Stimulated activated CD8-positive, alpha-beta memory T cell treated with anti-CD3 and anti-CD28 coated beads, Interleukin-15, amount 100 ng/mL, for 24 hours (primary cell): Measurements from ENCODE around the gene LMLN.
"Not testable (repeated sequence)": the region's sequence is repeated elsewhere in the genome, so short reads cannot be mapped to it uniquely, and the experiment has no call there.

Source experiments
- DNase-seq: peaks from one replicate; pipeline ENCODE4 v3.0.0-alpha.2; 2020; ENCODE audit warnings: low read depth

Gene LMLN

DNA sequence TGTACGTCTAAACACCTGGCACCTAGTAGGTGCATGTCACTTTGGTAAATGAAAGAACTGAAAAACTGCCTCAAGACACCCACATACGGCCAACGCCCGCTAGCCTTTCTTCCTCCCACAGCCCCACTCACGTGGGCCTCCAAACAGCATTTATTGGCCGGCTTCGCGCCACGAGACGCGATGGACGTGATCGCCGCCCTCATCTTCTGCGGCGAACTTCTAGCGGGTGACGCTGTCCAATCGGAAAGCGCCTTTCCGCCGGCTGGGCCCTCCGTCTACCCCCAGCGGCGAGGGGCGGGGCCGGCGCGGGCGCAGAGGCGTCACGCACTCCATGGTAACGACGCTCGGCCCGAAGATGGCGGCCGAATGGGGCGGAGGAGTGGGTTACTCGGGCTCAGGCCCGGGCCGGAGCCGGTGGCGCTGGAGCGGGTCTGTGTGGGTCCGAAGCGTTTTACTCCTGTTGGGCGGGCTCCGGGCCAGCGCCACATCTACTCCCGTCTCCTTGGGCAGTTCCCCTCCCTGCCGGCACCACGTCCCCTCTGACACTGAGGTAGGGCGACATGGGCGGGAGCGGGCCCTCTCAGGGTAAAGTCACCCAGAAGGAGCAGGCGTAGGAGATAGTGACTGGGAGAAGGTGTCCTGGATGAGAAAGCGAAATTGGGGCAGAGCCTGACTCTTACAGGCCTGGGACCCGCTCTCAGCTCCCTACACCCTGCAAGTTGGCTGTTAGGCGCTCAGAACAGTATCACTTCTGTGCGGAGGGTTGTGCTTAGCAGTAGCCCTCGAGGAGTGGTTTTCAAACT, at the start of gene LMLN:
Gene LMLN (plus strand): TSS at position 327 of the 803 bp plus-strand sequence. CDS start 29 bp downstream, at position 356.
- DNase-seq, result peak; percentile 89

- no peak for DNase-seq
Observed at GRCh38 chr3:197912741-197913476, 47.1 kb upstream of the LMLN start.

- no peak for DNase-seq
Observed at GRCh38 chr3:197913641-197914380, 46.2 kb upstream of the LMLN start.

GRCh38 chr3:197921429-197922275, 38.4 kb upstream of the LMLN start:
- DNase-seq, result not testable (repeated sequence)

- no peak for DNase-seq
Observed at GRCh38 chr3:197926418-197926817, 33.6 kb upstream of the LMLN start.

GRCh38 chr3:197927578-197927977, 32.4 kb upstream of the LMLN start:
- DNase-seq, result not testable (repeated sequence)

GRCh38 chr3:197936819-197937384, 23.1 kb upstream of the LMLN start:
- DNase-seq, result no peak

GRCh38 chr3:197940745-197941384, 19.2 kb upstream of the LMLN start:
- no peak for DNase-seq

DNA sequence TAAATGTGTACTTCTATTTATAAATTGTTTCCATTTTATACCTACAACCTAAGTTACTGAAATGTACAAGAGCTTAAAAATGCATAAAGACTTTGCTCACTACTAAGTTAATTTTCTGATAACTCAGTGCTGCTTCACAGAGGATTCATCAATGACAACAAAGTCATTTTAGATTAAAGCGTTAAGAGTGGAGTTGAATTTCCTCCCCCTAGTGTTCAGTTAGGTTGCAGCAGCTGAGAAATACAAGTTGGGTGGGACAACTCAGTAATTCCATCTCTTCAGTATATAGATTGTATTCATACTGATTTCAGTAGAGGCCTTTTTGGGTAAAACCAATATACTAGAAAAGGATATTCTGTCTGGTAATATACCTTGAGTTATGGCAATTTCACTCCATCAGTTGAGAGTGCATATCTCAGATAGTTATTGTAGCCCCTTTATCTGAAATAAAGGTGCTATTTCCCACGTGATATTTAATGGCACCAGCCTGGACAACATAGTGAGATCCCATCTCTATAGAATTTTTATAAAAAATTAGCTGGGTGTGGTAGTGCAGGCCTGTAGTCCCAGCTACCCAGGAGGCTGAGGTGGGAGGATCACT, 17.0 kb upstream of the LMLN start:
- no peak for DNase-seq

DNA sequence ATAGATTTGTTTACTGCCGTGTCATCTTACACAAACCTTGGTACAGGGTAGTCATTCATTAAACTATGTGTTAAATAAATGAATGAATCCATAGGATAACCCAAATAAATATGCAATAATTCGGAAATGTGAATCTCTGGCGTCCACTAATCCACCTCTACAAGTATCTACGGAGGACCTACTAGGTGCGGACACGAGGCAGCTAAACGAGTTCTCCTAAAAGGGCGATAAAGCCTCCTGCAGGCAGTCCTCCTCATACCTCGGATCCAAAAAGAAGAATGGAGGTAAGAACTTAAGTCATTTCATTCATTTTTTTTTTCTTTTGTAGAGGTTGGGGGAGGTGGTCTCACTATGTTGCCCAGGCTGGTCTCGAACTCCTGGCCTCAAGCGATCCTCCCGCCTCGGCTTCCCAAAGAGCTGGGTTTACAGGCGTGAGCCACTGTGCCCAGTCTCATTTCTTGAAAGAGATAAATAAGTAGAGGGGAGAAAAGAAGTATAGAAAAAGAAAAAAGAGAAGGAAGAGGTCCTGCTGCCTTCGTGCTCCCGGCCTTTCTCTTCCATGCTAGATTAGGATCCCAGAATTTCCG, 10.7 kb upstream of the LMLN start:
- DNase-seq, result no peak

DNA sequence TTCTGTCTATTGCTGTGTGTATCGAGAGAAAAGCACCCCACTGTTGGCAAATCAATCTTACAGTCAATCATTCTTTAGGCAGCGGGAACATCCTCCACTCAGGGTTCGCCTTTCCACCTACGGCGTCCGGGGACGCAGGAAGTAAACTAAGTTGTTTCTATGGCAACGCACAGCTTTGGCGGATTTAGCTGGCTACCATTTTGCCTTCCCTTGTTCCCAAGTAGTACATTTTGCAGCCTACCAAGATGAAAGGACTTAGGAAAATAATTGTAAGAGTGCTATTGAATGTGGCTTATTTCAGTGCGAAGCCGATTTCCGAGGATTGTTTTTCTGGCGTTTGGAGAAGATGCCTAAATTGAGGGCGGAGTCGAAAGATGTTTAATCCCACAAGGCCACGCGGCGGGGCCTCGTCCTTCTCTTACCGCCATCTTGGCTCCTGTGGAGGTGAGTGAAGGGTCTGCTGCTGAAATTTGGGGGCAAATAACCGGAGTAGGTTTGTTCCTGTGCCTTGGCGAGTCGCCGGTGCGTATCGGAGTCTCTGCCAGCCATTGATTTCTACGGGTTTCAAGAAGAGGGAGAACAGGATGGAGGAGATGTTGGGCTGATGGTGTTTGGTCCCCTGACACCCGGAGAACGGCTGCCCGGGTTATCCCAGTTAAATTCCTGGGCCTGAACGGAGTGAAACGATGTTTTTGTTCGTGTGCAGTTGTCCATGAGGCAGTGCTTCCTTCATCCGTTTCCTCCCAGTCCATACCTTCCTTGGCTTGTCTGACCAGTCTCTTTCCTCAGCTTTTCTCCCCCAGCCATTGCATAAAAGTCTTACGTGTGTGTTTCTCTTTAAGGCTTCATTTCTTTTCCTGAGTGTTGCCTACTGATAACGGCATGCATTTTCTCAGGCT, 10.0 kb upstream of the LMLN start, which contains the start of gene RPL35A:
Gene RPL35A (plus strand): TSS at position 413 of the 899 bp plus-strand sequence. CDS start 778 bp downstream, outside the sequence.
- peak; percentile 53 for DNase-seq

DNA sequence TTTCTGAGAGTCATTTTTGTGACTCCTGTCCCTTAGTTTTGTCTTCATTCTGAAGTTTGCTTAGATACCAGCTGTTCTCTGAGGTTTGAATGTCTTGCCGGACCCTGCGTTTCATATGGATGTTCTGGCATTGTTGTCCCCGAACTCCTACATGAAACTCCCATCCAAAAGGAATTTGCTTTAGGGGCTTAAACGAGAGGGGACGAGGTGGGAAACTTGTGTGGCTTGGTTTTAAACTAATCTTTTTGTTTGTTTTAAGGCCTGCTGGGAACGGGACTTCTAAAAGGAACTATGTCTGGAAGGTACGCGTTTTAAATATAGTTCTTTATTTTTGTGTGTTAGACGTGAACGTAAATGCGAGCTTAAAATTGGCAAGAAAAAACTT, 9.3 kb upstream of the LMLN start:
- DNase-seq, result no peak

DNA sequence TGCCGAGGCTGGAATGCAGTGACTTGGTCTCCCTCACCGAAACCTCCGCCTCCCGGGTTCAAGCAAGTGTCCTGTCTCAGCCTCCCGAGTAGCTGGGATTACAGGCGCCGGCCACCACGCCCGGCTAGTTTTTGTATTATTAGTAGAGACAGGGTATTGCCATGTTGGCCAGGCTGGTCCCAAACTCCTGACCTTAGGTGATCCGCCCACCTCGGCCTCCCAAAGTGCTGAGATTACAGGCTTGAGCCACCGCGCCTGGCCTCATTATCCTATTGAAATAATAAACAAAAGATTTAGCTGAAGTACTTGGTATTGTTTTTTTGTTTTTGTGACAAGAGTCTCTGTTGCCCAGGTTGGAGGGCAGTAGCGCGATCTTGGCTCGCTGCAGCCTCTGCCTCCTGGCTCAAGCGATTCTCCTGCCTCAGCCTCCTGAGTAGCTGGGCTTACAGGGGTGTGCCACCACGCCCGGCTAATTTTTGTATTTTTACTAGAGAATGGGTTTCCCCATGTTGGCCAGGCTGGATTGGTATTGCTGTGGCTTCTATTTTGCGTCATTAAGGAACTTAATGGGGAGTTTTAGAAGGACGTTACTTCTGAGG, 8.5 kb upstream of the LMLN start:
- DNase-seq, result no peak

DNA sequence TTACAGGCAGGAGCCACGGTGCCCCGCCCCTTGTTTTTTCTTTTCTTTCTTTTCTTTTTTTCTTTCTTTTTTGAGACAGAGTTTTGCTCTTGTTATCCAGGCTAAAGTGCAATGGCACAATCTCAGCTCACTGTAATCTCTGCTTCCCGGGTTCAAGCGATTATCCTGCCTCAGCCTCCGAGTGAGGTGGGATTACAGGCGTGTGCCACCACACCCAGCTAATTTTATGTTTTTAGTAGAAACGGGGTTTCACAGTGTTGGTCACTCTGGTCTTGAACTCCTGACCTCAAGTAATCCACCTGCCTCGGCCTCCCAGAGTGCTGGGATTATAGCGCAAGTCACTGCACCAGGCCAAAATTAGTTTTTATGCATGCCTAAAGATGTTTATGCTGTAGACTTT, 7.6 kb upstream of the LMLN start:
- DNase-seq, result no peak

DNA sequence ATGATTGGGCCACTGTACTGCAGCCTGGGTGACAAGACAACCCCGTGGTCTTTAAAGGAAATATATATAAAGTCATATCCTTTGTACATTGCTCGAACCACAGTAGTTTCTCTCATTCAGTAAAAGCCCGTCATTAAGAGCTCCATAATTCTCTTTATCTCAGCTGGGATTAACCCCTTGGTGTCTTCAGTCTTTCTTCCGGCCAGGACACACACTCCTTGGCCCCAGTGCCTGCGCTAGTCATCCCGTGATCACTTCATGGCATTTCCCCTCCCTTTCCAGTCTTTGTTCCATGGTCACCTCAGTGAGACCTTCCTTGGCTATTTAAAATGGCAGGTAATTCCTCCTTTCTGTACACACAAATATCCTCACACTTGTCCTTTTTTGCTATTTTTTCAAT, 6.7 kb upstream of the LMLN start:
- DNase-seq, result no peak

GRCh38 chr3:197953881-197954280, 6.1 kb upstream of the LMLN start:
- no peak for DNase-seq

DNA sequence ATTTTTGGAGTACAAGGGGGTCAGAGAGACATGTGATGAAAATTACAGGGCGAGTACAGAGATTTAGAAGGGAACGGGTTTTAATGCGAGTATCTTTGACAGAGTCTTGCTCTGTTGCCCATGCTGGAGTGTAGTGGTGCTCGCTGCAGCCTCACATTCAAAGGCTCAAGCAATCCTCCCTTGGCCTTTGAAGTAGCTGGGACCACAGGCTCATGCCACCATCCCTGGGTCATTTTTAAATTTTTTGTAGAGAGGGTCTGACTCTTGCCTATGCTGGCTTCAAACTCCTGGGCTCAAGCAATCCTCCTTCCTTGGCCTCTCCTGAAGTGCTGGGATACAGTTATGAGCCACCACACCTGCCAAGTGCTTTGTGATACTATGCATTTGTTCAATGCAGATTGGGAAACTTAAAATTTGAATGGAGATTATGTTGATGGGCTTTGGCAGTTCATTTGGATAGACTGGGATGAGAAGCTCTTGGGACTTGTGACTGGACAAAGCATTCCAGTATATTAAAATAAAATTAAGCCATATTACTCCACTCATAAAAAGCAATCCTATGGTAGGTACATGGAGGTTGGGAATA, 4.0 kb upstream of the LMLN start:
- DNase-seq, result no peak

DNA sequence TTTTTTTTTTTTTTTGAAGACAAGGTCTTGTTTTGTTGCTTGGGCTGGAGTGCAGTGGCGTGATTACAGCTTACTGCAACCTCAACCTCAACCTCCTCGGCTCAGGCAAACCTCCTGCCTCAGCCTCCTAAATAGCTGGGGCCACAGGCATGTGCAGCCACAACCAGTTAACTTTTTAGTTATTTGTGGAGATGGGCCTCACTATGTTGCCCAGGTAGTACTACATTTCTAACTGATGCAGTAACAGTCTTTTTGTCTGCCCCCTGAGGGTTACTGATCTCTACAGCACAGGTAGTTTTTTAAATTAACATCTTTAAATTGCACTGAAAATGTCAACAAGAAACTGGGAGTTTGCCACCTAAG, 3.4 kb upstream of the LMLN start:
- no peak for DNase-seq
